K562 (cell line): ENCODE measurements around the gene RBMS1.

ENCODE experiments used
- ATF4 ChIP-seq: fragments of 450-650 bp; formaldehyde crosslinking; IDR thresholded peaks from 2 replicates; pipeline ENCODE4 v1.4.0; 2022; ENCODE audit warnings: mild to moderate bottlenecking, moderate library complexity
- FOSL1 ChIP-seq: fragments of 200-800 bp; sonication (Bioruptor generic); conservative IDR thresholded peaks from 2 replicates; pipeline ENCODE4 v1.6.1; 2016; ENCODE audit warnings: missing genetic modification characterization, missing compliant biosample characterization
- TFE3 ChIP-seq: fragments of 450-650 bp; formaldehyde crosslinking; IDR thresholded peaks from 2 replicates; pipeline ENCODE4 v1.4.0; 2020; ENCODE audit warnings: mild to moderate bottlenecking, mixed read lengths
- ZNF57 ChIP-seq: fragments of 450-650 bp; formaldehyde crosslinking; IDR thresholded peaks from 2 replicates; pipeline ENCODE4 v1.4.0; 2020; ENCODE audit warnings: mild to moderate bottlenecking, moderate library complexity
- TF ChIP-seq, protein P1 (sequence below): fragments of 250-450 bp; sonication (Bioruptor Pico); IDR thresholded peaks from 2 replicates; pipeline ENCODE4 v1.8.0; 2021; ENCODE audit warnings: mild to moderate bottlenecking, moderate library complexity

DNA sequence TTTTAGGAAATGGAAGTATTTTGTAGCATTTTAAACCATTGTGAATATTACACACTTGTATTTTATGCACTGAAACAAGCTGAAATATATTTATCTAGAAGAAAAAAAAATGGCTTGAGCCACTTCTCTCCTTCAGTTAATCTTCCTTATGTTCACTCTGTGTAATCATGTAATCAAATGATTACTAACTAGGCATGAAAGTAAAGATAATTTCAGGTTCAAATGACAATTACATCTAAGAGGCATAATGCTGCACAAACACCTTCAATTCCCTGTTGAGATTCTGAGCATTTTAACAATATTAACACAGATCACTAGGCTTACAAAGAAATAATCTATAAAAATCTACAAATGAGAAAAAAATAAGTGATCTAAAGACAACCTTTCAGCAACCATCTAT, 173.9 kb downstream of the RBMS1 start:
- TF ChIP-seq FOSL1 (tag) (no peak), ZNF57 (CRISPR knock-in tag) (no peak), TFE3 (CRISPR knock-in tag) (no peak), ATF4 (CRISPR knock-in tag) (no peak)
- TF ChIP-seq, protein P1, sequence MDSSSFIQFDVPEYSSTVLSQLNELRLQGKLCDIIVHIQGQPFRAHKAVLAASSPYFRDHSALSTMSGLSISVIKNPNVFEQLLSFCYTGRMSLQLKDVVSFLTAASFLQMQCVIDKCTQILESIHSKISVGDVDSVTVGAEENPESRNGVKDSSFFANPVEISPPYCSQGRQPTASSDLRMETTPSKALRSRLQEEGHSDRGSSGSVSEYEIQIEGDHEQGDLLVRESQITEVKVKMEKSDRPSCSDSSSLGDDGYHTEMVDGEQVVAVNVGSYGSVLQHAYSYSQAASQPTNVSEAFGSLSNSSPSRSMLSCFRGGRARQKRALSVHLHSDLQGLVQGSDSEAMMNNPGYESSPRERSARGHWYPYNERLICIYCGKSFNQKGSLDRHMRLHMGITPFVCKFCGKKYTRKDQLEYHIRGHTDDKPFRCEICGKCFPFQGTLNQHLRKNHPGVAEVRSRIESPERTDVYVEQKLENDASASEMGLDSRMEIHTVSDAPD (CRISPR knock-in tag), result no peak
